HG02885 (cell line): ENCODE data around the gene CRMP1.

ENCODE experiments used
- ATAC-seq: cut with Tn5 transposase; IDR thresholded peaks from one replicate; pipeline ENCODE4 v1.9.1; 2021; ENCODE audit warnings: mild to moderate bottlenecking; ENCODE audit not compliant: unreplicated experiment, poor library complexity

Gene CRMP1

GRCh38 chr4:5893004-5893580, at the start of gene CRMP1:
Gene CRMP1 (minus strand): TSS chr4:5893086. CDS start chr4:5892969, 117 bp downstream.
- ATAC-seq: no peak

DNA sequence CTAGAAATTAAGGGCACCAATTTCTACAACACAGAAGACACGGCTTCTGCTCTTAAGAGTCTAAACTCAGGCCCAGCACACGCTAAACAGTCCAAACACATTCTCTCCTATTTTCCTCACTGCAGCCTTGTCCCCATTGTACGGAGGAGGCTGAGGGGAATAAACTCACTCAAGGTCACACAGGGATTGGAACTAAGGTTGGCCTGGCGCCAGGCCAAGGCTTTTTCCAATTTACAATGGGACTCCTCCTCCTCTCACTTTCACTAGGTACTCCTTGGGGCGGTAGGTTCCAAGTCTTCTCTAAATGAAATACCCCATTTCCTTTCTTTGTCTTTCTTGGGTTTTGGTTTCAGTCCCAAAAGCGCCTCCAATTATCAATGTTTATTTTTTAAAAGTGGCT, 48.7 kb upstream of the CRMP1 start:
- ATAC-seq: no peak

DNA sequence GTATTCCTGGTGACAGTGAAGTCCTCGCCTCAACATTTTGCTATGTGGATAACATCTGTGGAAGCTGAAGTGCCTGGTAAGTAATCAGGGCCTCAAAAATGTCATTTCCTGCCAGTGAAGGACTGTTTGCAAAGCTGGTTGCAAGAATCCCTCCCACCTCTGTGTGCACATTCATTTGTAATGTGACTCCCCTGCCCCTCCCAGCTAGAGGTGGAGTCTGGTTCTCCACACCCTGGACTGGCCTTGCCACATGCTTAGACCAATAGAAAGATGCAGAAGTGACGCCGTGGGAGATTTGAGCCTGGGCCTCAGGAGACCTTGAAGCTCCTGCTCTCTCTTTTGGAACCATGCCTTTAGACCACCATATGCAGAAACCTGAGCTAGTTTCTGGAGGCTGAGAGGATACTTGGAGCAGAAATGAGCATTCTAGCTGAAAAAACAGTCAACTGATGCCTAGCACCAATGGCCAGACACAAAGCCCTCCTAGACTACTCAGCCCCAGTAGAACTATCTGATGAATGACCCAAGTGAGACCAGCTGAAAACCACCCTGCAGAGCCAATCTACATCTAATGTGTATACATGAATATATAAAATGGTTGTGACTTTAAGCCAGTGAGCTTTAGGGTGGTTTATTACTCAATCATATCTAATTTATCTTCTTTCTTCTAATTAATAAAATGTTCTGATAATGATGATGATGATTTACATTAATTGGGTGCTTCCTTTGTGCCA, 47.8 kb upstream of the CRMP1 start:
- ATAC-seq: no peak

GRCh38 chr4:5933996-5934831, 41.3 kb upstream of the CRMP1 start:
- no peak for ATAC-seq

DNA sequence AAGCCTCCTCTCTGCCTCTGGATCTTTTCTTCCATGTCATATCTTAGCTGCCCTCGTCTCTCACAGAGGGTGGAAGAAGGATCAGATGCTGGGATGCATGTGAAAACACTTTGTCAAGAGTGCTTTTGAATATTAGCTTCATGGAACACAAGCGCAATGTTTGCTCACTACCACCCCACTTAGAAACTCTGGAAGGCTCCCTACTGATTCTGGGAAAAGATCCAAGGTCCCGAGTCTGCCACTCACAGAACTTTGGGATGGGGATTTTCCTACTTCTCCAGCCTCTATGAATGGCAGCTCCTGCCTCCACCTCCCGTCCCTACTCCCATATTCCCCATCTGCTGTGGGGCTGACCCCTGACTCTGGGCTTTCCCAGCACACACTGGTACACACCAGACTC, 40.2 kb upstream of the CRMP1 start:
- ATAC-seq: no peak

DNA sequence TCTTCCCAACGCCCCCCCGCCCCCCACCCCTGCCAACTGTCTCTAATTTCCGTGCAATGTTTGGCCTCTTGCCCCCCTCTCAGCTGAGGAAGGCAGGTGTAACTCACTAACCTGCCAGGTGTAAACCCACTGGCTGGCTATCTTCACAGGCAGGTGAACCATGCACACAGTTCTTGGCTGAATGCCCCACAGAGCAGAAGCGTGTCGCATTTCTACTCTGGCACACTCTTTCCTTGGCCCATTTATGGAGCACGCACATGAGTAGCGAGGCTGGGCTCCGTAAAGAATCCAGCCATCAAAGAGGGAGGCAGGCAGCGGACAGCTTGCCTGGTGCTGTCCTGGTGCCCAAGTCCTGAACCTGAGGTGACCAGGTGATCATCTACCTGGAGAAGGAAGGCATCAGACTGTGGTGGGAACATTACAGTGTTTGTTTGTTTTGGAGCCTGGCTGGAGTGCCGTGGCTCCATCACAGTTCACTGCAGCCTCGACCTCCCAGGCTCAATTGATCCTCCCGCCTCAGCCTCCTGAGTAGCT, 39.2 kb upstream of the CRMP1 start:
- no peak for ATAC-seq

- ATAC-seq: no peak
These were observed 38.6 kb upstream of the CRMP1 start for GRCh38 chr4:5931526-5931925.

DNA sequence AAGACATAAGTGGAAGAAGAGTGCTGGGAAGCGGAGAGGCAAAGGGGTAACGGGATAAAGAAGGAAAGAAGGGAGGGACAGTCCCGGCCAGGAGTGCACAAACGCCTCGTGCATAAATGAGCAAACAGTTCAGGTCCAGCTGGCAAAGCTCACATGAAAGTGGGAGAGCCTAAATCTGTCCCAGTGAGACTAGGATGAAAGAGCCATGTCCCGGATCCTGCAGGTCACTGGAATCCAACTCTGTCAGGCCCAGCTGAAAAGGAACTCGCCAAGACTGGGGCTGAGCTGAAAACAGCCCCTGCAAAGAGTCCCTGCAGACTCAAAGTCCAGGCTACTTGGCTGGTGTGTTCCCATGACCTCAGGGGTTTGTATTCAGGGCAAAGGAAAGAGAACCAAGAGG, 38.0 kb upstream of the CRMP1 start:
- ATAC-seq: no peak

DNA sequence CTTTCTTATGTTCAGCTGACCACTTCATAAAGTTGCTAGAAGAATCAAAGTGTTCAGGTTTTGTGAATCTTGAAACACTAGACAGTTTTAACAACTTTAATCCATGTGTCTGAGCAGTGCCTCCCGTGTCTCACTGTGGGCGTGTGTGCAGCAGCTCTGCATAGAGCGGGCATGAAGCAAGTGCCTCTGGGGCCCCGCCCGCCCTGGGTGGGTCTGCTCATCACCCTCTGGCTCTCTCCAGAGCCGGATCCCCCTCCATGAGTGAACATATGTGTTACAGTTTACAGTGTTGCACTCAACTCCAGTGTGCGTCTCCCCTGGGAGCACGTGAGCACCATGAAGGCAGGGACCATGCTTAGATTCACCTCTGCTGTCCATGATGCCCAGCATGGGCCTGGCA, 37.6 kb upstream of the CRMP1 start:
- ATAC-seq: no peak

GRCh38 chr4:5928844-5929420, 36.0 kb upstream of the CRMP1 start:
- no peak for ATAC-seq

DNA sequence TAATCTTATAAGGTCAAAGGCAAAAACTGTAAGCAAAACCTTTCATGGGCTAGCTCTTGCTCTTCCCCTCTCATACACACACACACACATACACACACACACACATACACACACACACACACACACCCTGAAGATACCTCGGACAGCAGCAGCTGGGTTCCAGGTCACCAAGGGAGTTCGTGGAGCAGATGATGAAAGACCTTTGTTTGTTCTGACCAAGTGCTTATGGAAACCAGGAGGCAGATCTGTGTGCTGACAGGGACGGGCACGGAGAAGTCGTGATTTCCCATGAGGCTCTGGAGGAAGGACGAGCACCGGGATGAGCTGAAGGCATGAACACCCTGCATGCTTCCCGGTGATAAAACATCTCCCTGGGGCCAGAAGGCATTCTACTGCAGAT, 35.4 kb upstream of the CRMP1 start:
- ATAC-seq: no peak

DNA sequence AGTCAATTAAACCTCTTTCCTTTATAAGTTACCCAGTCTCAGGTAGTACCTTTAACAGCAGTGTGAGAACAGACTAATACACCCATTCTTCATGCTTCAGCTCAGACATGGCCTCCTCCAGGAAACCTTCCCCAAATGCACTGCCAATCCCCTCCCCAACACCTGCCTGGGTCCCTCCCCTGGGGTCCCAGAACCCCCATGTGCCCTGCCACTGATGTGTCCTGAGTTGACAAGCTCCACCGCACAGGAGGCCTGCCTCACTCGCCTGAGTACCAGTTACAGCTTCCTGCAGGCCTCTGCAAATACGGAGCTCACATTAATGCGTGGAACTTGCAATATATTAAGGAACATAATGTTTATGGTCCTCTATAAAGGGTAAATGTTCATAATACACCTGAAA, 34.9 kb upstream of the CRMP1 start:
- ATAC-seq: no peak

DNA sequence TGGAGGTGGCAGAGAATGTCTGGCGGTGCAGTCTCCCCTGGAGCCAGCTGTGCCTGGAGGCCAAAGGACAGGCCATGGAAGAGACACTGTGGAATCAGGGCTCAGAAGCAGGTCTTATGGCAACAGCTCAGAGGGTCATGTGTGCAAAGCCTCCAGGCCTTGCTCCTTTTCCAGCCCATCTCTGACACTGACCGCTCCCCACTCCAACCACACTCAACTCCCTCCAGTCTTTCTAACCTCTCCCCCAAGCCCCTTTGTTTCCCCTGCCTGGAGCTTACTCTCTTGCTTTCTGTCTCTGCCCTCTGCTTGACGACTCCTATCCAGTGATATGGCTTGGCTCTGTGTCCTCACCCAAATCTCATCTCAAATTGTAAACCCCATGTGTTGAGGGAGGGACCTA, 34.2 kb upstream of the CRMP1 start:
- no peak for ATAC-seq

DNA sequence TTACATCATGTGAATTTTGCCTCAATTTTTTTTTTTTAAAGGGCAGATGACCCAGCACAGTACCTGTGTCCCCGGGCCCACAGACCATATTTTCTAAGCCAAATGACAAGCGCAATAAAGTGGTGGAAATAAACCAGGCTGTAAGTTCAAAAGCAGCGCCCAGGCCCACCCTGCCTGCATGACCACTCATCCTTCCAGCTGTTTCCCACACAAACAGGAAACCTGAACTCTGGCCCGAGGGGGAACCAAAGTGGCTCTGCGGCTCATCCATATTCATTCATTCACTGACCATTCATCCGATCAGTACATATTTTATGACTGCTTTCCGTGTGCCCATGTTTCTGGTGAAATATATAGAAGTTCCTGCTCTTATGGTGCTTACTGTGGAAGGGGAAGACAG, 33.7 kb upstream of the CRMP1 start:
- no peak for ATAC-seq

DNA sequence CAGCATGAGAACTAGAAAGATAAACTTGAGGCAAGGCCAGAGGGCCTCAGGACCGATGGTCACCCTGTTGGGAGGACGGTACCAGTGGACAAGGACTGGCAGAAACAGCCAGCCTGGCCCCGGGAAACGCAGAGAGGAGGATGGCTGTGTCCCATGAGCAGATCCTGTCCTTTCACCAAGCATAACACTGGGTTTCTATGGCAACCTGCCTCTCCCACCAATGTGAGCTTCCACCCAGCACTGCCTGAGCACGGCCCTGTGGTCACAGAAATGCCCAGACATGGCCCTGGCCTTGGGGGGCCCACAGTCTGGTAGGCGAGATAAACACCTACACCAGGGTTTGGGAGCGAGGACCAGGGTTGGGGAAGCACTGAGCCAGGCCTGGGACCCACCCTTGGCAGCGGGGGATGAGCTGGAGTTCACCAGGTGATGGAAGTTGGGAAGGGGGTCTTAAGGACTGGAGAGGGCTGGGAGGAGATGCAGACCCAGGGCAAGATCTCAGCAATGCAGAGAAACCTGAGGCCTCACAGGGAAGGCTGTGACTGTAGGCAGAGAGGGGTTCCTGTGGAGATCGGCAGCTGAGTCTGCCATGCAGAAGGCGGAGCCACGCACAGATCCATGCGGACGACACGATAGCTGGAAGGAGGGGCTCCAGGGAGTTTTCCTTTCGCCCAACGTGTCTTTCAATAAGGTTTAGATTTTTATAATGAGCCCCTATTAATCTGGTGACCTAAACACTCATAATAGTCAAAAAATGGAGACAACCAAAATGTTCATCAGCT, 32.7 kb upstream of the CRMP1 start:
- ATAC-seq: no peak

- ATAC-seq: no peak
These were observed 31.7 kb upstream of the CRMP1 start for GRCh38 chr4:5924461-5925125.

DNA sequence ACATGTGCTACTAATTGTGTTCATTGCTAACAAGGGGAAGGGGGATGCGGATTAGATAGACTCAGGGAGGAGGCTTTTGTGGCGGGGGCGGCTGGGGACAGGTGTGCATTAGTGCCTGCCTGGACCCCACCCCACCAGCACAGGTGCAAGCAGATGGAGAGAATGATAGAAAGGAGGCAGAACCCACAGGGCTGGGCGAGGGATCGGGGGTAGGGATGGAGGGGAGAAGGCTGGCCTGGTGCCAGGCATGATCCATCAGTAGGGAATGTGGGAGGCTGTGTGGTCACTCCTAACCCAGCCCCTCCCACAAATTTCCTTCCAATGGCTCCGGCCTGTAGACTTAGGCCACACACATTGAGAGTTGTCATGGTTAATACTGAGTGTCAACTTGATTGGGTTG, 30.5 kb upstream of the CRMP1 start:
- no peak for ATAC-seq

DNA sequence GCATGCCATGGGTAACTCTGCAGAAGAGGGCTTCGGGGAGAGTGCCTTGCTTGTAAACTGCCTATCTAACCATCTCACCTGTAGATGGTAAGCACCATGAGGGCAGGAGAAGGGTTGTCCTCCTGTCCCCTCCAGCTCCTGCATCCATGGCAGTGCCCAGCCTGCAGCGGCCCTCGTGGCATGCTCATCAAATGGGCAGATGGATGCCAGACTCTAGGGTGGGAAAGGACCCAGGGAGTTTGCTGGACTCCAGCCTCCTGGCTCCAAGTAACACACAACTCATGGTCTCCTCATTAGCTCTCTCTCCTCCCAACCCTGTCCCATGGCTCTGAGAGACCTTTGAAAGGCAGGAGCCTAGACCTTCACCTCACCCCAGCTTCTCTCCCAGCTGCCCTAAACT, 29.7 kb upstream of the CRMP1 start:
- no peak for ATAC-seq

GRCh38 chr4:5921981-5922380, 29.1 kb upstream of the CRMP1 start:
- no peak for ATAC-seq
